H1 (cell line): Measurements from ENCODE around the gene SCARB1.

Experiments used
- CREB1 ChIP-seq: IDR thresholded peaks from 2 replicates; pipeline ENCODE4 v1.6.1; 2012; ENCODE audit warnings: inconsistent platforms
- POLR2AphosphoS5 ChIP-seq: IDR thresholded peaks from 2 replicates; pipeline ENCODE4 v1.6.1; 2011; ENCODE audit warnings: low read depth, low read length

DNA sequence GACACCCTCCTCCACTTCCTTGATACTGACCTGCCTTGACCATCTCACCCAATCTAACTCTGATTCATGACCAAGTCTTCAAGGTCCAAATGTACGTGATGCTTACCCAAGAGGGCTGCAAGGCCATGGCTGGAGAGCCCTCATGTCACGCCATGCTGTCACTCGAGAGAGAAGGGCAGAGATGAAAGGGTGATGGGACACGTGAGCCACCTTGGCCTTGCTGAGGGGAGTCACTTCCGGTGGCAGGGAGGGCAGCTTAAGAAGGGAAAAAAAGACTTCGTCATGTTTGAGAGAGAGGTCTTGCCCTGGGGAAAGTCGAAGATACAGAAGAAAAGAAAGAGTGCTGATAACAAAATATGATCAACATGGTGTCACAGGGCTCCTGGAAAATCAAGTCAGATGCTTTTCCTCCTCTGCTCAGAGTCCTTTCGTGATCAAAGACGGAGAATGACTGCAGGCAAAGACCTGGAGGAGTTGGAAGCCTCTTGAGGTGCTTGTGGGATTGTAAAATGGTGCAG, 3.3 kb upstream of the SCARB1 start:
- TF ChIP-seq CREB1: no peak
- TF ChIP-seq POLR2AphosphoS5: no peak
